HepG2 (cell line): Measurements from ENCODE around the gene HBB. TPM values are rescaled to one million over a fixed set of nuclear protein-coding genes. Genes with fewer than 3 reads are reported as not detected.

Experiments used
- ATAC-seq: fragments of 200-7000 bp; cut with Tn5 transposase; 3 replicates; pipeline ENCODE4 v1.9.1; 2020; ENCODE audit warnings: mild to moderate bottlenecking, moderate library complexity
- BruUV-seq: library from RNA; stranded (reverse); fragments of 400-500 nt; replicated peaks from 2 replicates; lab custom pipeline; 2021; lab: Mats Ljungman, UMichigan
- CTCF ChIA-PET: fragments of 300-600 bp; formaldehyde crosslinking; extraction: SDS; loops from one replicate; lab custom pipeline; 2021; ENCODE audit warnings: low total read pairs, inconsistent platforms, low intra/inter-chr PET ratio; lab: Yijun Ruan, JAX
- POLR2A ChIA-PET: fragments of 350-600 bp; sonication (Branson Sonifier 250); formaldehyde crosslinking; loops from one replicate; lab custom pipeline; 2020; ENCODE audit warnings: antibody characterized with exemption, inconsistent platforms; lab: Yijun Ruan, JAX
- DNase-seq: peaks from one replicate; pipeline ENCODE4 v3.0.0-alpha.2; 2015; ENCODE audit warnings: low spot score
- FAIRE-seq: peaks from 3 replicates; lab custom pipeline; 2011; peaks lifted over from hg19 to GRCh38; lab: Jason Lieb, UNC
- H2AFZ ChIP-seq: one replicate; pipeline ENCODE4 v1.6.1; 2011; ENCODE audit warnings: low read length, inconsistent platforms
- H3K27ac ChIP-seq: fragments of 300-600 bp; 3 replicates; pipeline ENCODE4 v1.8.0; 2011; ENCODE audit warnings: mixed run types, mild to moderate bottlenecking, mixed read lengths, low read length, inconsistent platforms; ENCODE audit not compliant: insufficient read depth; ENCODE audit errors: extremely low read length
- H3K27me3 ChIP-seq, 2 experiments: fragments of 200-600 bp in 1 of 2; 2 replicates in 1 of 2; 3 replicates in 1 of 2; pipeline versions ENCODE4 v1.6.0 to v1.8.0; 2011; ENCODE audit warnings: low read length in 2 of 2, mild to moderate bottlenecking in 2 of 2, moderate library complexity in 2 of 2, inconsistent platforms in 1 of 2; ENCODE audit not compliant: insufficient read depth in 2 of 2, control insufficient read depth in 1 of 2
- H3K36me3 ChIP-seq, 2 experiments: fragments of 200-600 bp in 1 of 2; replicated peaks in 1 of 2; 2 replicates in 1 of 2; 3 replicates in 1 of 2; pipeline versions ENCODE4 v1.5.1 to v1.8.0; 2011; ENCODE audit warnings: low read length in 2 of 2, inconsistent platforms in 1 of 2; ENCODE audit not compliant: insufficient read depth in 2 of 2, control insufficient read depth in 1 of 2
- H3K4me1 ChIP-seq: 2 replicates; pipeline ENCODE4 v1.5.1; 2012; ENCODE audit warnings: low read length, inconsistent platforms; ENCODE audit not compliant: insufficient read depth
- H3K4me2 ChIP-seq: 2 replicates; pipeline ENCODE4 v1.6.0; 2011; ENCODE audit warnings: low read depth, low read length, inconsistent platforms
- H3K4me3 ChIP-seq, 3 experiments: fragments of 200-600 bp in 1 of 3; sonication (generic), shearing (Covaris generic) in 1 of 3; replicated peaks in 1 of 3; 2 replicates each; pipeline ENCODE4 v1.5.1; 2011 to 2016; ENCODE audit warnings: low read length in 3 of 3, inconsistent platforms in 2 of 3, low read depth in 2 of 3, mild to moderate bottlenecking in 2 of 3, control low read depth in 1 of 3, mixed read lengths in 1 of 3; ENCODE audit not compliant: insufficient read depth in 1 of 3
- H3K79me2 ChIP-seq: one replicate; pipeline ENCODE4 v1.6.1; 2011; ENCODE audit warnings: low read length, inconsistent platforms; ENCODE audit not compliant: insufficient read depth
- H3K9ac ChIP-seq: 2 replicates; pipeline ENCODE4 v1.6.0; 2011; ENCODE audit warnings: mild to moderate bottlenecking, low read depth, low read length, inconsistent platforms; ENCODE audit not compliant: insufficient read depth
- H3K9me3 ChIP-seq: 2 replicates; pipeline ENCODE4 v1.5.1; 2012; ENCODE audit warnings: mild to moderate bottlenecking, low read length
- H4K20me1 ChIP-seq: 2 replicates; pipeline ENCODE4 v1.6.0; 2011; ENCODE audit warnings: inconsistent platforms, mild to moderate bottlenecking, low read length, moderate library complexity; ENCODE audit not compliant: insufficient read depth
- ARNT2 ChIP-seq: sonication (generic); formaldehyde crosslinking; IDR thresholded peaks from 2 replicates; pipeline ENCODE4 v1.8.0; 2022; ENCODE audit warnings: mild to moderate bottlenecking, low read depth, missing genetic modification reagents, moderate library complexity
- HIVEP1 ChIP-seq: sonication (generic); formaldehyde crosslinking; IDR thresholded peaks from 2 replicates; pipeline ENCODE4 v1.4.0; 2020; ENCODE audit warnings: mild to moderate bottlenecking, missing genetic modification reagents
- JUNB ChIP-seq: sonication (generic); formaldehyde crosslinking; IDR thresholded peaks from 2 replicates; pipeline ENCODE4 v1.8.0; 2022; ENCODE audit warnings: missing genetic modification reagents, mild to moderate bottlenecking, borderline replicate concordance
- KLF9 ChIP-seq: IDR thresholded peaks from 2 replicates; pipeline ENCODE4 v1.6.1; 2016; ENCODE audit warnings: low read depth
- MXI1 ChIP-seq: IDR thresholded peaks from 3 replicates; pipeline ENCODE4 v1.6.1; 2012; ENCODE audit warnings: low read depth, low read length, inconsistent platforms, borderline replicate concordance
- ZNF331 ChIP-seq: sonication (generic); formaldehyde crosslinking; IDR thresholded peaks from 2 replicates; pipeline ENCODE4 v1.4.0; 2020; ENCODE audit warnings: missing genetic modification reagents
- ZNF337 ChIP-seq: sonication (generic); formaldehyde crosslinking; IDR thresholded peaks from 2 replicates; pipeline ENCODE4 v1.5.1; 2020; ENCODE audit warnings: missing genetic modification reagents, low read depth, mild to moderate bottlenecking, borderline replicate concordance
- ZNF350 ChIP-seq: sonication (generic); formaldehyde crosslinking; IDR thresholded peaks from 2 replicates; pipeline ENCODE4 v1.4.0; 2020; ENCODE audit warnings: mild to moderate bottlenecking, low read depth, missing genetic modification reagents, borderline replicate concordance
- ZNF563 ChIP-seq: sonication (generic); formaldehyde crosslinking; IDR thresholded peaks from 2 replicates; pipeline ENCODE4 v1.8.0; 2022; ENCODE audit warnings: mild to moderate bottlenecking, moderate library complexity, missing genetic modification reagents
- ZNF7 ChIP-seq: IDR thresholded peaks from 2 replicates; pipeline ENCODE4 v1.6.1; 2016; ENCODE audit warnings: missing biosample characterization, missing genetic modification reagents
- WGBS: methylation state at CpG from one replicate; pipeline ENCODE4 v1.1.6; 2017; ENCODE audit warnings: low lambda C conversion rate; 5-methylcytosine and 5-hydroxymethylcytosine counted together
- in situ Hi-C: cut with HindIII; loops from 2 replicates; pipeline ENCODE4 v1.10.0; 2017; ENCODE audit warnings: low pct_unique_long_range_greater_than_20kb; ENCODE audit not compliant: extremely low pct_ligation_motif_present
- intact Hi-C: fragments of 100-400 bp; cut with micrococcal nuclease; formaldehyde crosslinking; loops from one replicate; pipeline ENCODE4 v1.10.0; 2022; ENCODE audit not compliant: unreplicated experiment
- polyA plus RNA-seq, 8 experiments: library from polyadenylated mRNA; depleted of rRNA in 3 of 8; stranded (reverse) in 7 of 8; unstranded in 1 of 8; fragments of >200 nt; fragmentation: Illumina TruSeq in 4 of 8; extraction: Trizol in 4 of 8; gene quantifications; 2 replicates each; pipeline versions ENCODE4 v1.2.1 to v1.2.3, GENCODE V29; 2011 to 2016; ENCODE audit warnings: low read depth in 4 of 8, missing spikeins in 1 of 8, mixed read lengths in 1 of 8; ENCODE audit not compliant: insufficient read depth in 1 of 8
- total RNA-seq, 5 experiments: library from RNA; depleted of rRNA; stranded (reverse); fragments of >200 nt; fragmentation: Illumina TruSeq; extraction: Trizol; gene quantifications; 2 replicates each; pipeline ENCODE4 v1.2.3, GENCODE V29; 2016; ENCODE audit warnings: low read depth in 1 of 5
- TF ChIP-seq, protein P1 (sequence below), 2 experiments: sonication (generic) in 1 of 2; formaldehyde crosslinking in 1 of 2; IDR thresholded peaks; 2 replicates each; pipeline versions ENCODE4 v1.4.0 to v1.6.1; 2016 to 2020; ENCODE audit warnings: borderline replicate concordance in 1 of 2, low read depth in 1 of 2, mild to moderate bottlenecking in 1 of 2, missing genetic modification reagents in 1 of 2
- TF ChIP-seq, protein P2 (sequence below): fragments of 450-650 bp; IDR thresholded peaks from 2 replicates; pipeline ENCODE4 v1.6.1; 2016
- TF ChIP-seq, protein P3 (sequence below): sonication (generic); formaldehyde crosslinking; IDR thresholded peaks from 2 replicates; pipeline ENCODE4 v1.5.0; 2020; ENCODE audit warnings: mild to moderate bottlenecking, missing genetic modification reagents
- TF ChIP-seq, protein P4 (sequence below): IDR thresholded peaks from 2 replicates; pipeline ENCODE4 v1.6.1; 2016; ENCODE audit warnings: missing compliant biosample characterization, missing genetic modification reagents, borderline replicate concordance

HBB gene
- total and polyA plus RNA-seq, 2 of the 13 experiments (the other 11 are each of a cell fraction or from before 2014, with no cell fraction given): not detected

DNA sequence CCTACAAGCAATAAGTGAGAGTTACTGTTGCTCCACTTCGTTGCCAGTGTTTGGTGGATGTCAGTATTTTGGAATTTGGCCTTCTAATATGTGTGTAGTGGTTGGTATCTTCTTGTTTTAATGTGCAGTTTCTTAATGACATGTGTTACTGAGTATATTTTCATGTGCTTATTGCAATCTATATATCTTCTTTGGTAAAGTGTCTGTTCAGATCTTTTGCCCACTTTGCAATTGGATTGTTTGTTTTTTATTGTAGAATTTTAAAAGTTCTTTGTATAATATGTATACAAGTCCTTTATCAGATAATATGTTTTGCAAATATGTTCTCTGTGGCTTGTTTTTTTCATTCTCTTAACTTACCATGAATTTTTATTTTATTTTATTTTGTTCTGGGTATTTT lies 34.1 kb downstream of the HBB start (continued):
- TF ChIP-seq, protein P1, sequence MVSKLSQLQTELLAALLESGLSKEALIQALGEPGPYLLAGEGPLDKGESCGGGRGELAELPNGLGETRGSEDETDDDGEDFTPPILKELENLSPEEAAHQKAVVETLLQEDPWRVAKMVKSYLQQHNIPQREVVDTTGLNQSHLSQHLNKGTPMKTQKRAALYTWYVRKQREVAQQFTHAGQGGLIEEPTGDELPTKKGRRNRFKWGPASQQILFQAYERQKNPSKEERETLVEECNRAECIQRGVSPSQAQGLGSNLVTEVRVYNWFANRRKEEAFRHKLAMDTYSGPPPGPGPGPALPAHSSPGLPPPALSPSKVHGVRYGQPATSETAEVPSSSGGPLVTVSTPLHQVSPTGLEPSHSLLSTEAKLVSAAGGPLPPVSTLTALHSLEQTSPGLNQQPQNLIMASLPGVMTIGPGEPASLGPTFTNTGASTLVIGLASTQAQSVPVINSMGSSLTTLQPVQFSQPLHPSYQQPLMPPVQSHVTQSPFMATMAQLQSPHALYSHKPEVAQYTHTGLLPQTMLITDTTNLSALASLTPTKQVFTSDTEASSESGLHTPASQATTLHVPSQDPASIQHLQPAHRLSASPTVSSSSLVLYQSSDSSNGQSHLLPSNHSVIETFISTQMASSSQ (IDR thresholded peaks at IDR 0.05; ENCODE audit: low read depth): no peak
- TF ChIP-seq, protein P1 (CRISPR knock-in tag; IDR thresholded peaks at IDR 0.05; ENCODE audit: borderline replicate concordance): no peak
- TF ChIP-seq, protein P2, sequence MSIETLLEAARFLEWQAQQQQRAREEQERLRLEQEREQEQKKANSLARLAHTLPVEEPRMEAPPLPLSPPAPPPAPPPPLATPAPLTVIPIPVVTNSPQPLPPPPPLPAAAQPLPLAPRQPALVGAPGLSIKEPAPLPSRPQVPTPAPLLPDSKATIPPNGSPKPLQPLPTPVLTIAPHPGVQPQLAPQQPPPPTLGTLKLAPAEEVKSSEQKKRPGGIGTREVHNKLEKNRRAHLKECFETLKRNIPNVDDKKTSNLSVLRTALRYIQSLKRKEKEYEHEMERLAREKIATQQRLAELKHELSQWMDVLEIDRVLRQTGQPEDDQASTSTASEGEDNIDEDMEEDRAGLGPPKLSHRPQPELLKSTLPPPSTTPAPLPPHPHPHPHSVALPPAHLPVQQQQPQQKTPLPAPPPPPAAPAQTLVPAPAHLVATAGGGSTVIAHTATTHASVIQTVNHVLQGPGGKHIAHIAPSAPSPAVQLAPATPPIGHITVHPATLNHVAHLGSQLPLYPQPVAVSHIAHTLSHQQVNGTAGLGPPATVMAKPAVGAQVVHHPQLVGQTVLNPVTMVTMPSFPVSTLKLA: 0 out of 2 replicates have a peak, but pooled peaks have one; percentile 15

DNA sequence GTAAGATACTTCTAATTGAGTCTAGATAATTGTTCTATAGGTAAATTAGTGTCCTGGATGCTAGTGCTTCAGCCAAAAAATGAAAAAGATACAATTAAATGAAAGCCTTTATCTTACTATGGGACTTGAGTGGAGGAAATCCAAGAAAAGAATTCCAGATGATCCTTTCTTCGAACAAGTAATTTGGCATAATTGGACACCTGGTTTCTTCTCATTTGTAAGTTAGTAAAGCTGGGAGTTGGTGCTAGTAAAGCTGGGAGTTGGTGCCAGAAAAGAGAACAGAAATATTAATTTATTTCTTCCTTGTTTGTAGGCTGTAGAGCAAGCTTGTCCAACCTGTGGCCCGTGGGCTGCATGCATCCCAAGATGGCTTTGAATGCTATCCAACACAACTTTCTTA lies 38.7 kb downstream of the HBB start:
- ChIA-PET POLR2A (no interaction called here), CTCF (no interaction called here)
- DNase-seq: no peak
- Histone ChIP-seq H3K9me3 (no peaks in the 10 kb centered on the region), H3K9ac (no peak overlapping the region), H4K20me1 (no peaks in the 10 kb centered on the region), H2AFZ (no peak overlapping the region), H3K27me3 (no peaks in the 10 kb centered on the region), H3K4me1 (no peaks in the 10 kb centered on the region), H3K79me2 (no peaks in the 10 kb centered on the region), H3K4me3 (no peak overlapping the region), H3K36me3 (no peaks in the 10 kb centered on the region), H3K4me2 (no peak overlapping the region), H3K27ac (no peak overlapping the region)
- FAIRE-seq: no peak
- no peak for ATAC-seq
- WGBS: 2% methylated on average over 2 of the region's 2 CpGs
- in situ Hi-C loops (no loop called here), intact Hi-C loops (no loop called here)
- BruUV-seq: no TSS peak
- TF ChIP-seq JUNB (CRISPR knock-in tag): no peak
- TF ChIP-seq HIVEP1 (CRISPR knock-in tag): no peak
- TF ChIP-seq, protein P3, sequence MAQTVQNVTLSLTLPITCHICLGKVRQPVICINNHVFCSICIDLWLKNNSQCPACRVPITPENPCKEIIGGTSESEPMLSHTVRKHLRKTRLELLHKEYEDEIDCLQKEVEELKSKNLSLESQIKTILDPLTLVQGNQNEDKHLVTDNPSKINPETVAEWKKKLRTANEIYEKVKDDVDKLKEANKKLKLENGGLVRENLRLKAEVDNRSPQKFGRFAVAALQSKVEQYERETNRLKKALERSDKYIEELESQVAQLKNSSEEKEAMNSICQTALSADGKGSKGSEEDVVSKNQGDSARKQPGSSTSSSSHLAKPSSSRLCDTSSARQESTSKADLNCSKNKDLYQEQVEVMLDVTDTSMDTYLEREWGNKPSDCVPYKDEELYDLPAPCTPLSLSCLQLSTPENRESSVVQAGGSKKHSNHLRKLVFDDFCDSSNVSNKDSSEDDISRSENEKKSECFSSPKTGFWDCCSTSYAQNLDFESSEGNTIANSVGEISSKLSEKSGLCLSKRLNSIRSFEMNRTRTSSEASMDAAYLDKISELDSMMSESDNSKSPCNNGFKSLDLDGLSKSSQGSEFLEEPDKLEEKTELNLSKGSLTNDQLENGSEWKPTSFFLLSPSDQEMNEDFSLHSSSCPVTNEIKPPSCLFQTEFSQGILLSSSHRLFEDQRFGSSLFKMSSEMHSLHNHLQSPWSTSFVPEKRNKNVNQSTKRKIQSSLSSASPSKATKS (CRISPR knock-in tag): no peak
- no peak for TF ChIP-seq MXI1
- no peak for TF ChIP-seq ZNF350 (CRISPR knock-in tag)
- TF ChIP-seq, protein P4, sequence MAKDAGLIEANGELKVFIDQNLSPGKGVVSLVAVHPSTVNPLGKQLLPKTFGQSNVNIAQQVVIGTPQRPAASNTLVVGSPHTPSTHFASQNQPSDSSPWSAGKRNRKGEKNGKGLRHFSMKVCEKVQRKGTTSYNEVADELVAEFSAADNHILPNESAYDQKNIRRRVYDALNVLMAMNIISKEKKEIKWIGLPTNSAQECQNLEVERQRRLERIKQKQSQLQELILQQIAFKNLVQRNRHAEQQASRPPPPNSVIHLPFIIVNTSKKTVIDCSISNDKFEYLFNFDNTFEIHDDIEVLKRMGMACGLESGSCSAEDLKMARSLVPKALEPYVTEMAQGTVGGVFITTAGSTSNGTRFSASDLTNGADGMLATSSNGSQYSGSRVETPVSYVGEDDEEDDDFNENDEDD (CRISPR knock-in tag): no peak
- TF ChIP-seq ARNT2: no peak
- no peak for TF ChIP-seq KLF9 (CRISPR knock-in tag)
- TF ChIP-seq ZNF331: no peak
- TF ChIP-seq ZNF337 (CRISPR knock-in tag): no peak
- no peak for TF ChIP-seq ZNF563
- TF ChIP-seq ZNF7 (CRISPR knock-in tag): no peak
